Astrocyte (in vitro differentiated cells and primary cell): ENCODE data around the gene ZFAND4.

Source experiments
- EZH2 ChIP-seq: IDR thresholded peaks from 2 replicates; pipeline ENCODE4 v1.6.1; 2012; ENCODE audit warnings: mild to moderate bottlenecking, low read length, inconsistent platforms; ENCODE audit not compliant: insufficient read depth
- TF ChIP-seq, protein P1 (sequence below): IDR thresholded peaks from 2 replicates; pipeline ENCODE4 v1.5.1; 2011; ENCODE audit warnings: low read depth, mild to moderate bottlenecking, inconsistent platforms, low read length, moderate library complexity; ENCODE audit not compliant: insufficient read depth

DNA sequence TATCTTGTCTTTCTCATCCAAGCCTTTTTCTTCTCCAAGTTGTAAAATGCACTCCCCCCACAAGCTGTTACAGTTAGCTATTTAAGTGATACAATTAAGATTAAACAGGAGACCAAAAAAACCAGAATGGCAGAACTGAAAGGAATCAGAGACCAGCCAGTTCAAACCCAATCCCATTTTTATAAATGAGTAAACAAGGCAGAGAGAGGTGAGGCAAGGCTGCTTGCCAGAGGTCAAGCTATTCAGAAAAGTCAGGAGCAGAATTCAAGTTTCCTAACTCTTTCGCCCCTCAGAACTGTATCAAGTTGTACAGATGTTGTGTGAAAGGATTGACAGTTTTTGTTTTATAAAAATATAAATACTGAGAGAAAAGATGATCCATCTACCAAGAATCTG is 90.2 kb downstream of the ZFAND4 start:
- TF ChIP-seq, protein P1, sequence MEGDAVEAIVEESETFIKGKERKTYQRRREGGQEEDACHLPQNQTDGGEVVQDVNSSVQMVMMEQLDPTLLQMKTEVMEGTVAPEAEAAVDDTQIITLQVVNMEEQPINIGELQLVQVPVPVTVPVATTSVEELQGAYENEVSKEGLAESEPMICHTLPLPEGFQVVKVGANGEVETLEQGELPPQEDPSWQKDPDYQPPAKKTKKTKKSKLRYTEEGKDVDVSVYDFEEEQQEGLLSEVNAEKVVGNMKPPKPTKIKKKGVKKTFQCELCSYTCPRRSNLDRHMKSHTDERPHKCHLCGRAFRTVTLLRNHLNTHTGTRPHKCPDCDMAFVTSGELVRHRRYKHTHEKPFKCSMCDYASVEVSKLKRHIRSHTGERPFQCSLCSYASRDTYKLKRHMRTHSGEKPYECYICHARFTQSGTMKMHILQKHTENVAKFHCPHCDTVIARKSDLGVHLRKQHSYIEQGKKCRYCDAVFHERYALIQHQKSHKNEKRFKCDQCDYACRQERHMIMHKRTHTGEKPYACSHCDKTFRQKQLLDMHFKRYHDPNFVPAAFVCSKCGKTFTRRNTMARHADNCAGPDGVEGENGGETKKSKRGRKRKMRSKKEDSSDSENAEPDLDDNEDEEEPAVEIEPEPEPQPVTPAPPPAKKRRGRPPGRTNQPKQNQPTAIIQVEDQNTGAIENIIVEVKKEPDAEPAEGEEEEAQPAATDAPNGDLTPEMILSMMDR: no peak
- no peak for TF ChIP-seq EZH2
